GM10248 (cell line): ENCODE data around the gene OSBPL7.

Source experiments
- CTCF ChIA-PET: fragments of 300-600 bp; sonication (Branson Sonifier 250); formaldehyde crosslinking; extraction: SDS; loops from one replicate; lab custom pipeline; 2021; ENCODE audit warnings: antibody characterized with exemption; lab: Yijun Ruan, JAX
- POLR2A ChIA-PET: fragments of 350-650 bp; sonication (Branson Sonifier 250); formaldehyde crosslinking; extraction: SDS; loops from one replicate; lab custom pipeline; 2020; ENCODE audit warnings: antibody characterized with exemption; lab: Yijun Ruan, JAX
- DNase-seq: peaks from one replicate; pipeline ENCODE4 v3.0.0; 2012; ENCODE audit errors: extremely low spot score
- TF ChIP-seq, protein P1 (sequence below): IDR thresholded peaks from 2 replicates; pipeline ENCODE4 v1.5.1; 2012; ENCODE audit warnings: mild to moderate bottlenecking, low read depth; ENCODE audit errors: extremely low read depth, missing control alignments, control extremely low read depth

Gene OSBPL7

GRCh38 chr17:47830396-47831002 is 8.9 kb upstream of the OSBPL7 start:
- ChIA-PET CTCF (interaction anchor here (0.9 to 5.8 kb wide), 6 partner anchors 8 to 140 kb away, joined by 3 to 49 read pairs (median 4); partner anchors contain the start of genes CDK5RAP3, SCRN2 and SP2), POLR2A (no interaction called here)
- TF ChIP-seq, protein P1, sequence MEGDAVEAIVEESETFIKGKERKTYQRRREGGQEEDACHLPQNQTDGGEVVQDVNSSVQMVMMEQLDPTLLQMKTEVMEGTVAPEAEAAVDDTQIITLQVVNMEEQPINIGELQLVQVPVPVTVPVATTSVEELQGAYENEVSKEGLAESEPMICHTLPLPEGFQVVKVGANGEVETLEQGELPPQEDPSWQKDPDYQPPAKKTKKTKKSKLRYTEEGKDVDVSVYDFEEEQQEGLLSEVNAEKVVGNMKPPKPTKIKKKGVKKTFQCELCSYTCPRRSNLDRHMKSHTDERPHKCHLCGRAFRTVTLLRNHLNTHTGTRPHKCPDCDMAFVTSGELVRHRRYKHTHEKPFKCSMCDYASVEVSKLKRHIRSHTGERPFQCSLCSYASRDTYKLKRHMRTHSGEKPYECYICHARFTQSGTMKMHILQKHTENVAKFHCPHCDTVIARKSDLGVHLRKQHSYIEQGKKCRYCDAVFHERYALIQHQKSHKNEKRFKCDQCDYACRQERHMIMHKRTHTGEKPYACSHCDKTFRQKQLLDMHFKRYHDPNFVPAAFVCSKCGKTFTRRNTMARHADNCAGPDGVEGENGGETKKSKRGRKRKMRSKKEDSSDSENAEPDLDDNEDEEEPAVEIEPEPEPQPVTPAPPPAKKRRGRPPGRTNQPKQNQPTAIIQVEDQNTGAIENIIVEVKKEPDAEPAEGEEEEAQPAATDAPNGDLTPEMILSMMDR: no peak
- no peak for DNase-seq

GRCh38 chr17:47829870-47830269 is 8.3 kb upstream of the OSBPL7 start:
- ChIA-PET CTCF (interaction anchor here (1.9 to 5.8 kb wide), 2 partner anchors 13 to 60 kb away, joined by 5 to 49 read pairs; partner anchors contain the start of gene SCRN2), POLR2A (no interaction called here)
- TF ChIP-seq, protein P1: no peak
- DNase-seq: no peak

GRCh38 chr17:47823519-47823918 is 1.9 kb upstream of the OSBPL7 start:
- no peak for DNase-seq
- POLR2A ChIA-PET: no interaction called here
- CTCF ChIA-PET: interaction anchor here (1.5 to 2.9 kb wide), 2 partner anchors 17 to 106 kb away, joined by 3 to 20 read pairs; partner anchors contain the start of gene SCRN2
- TF ChIP-seq, protein P1: no peak

- no peak for DNase-seq
- ChIA-PET POLR2A (no interaction called here), CTCF (interaction anchor here (0.8 to 2.9 kb wide), 7 partner anchors 8 to 160 kb away, joined by 3 to 20 read pairs (median 5); partner anchors contain the start of gene SCRN2)
- TF ChIP-seq, protein P1: no peak
Observed at GRCh38 chr17:47822785-47823184, 1.2 kb upstream of the OSBPL7 start.

- POLR2A ChIA-PET: no interaction called here
Observed at GRCh38 chr17:47821031-47821423, 567 bp downstream of the OSBPL7 start.

DNA sequence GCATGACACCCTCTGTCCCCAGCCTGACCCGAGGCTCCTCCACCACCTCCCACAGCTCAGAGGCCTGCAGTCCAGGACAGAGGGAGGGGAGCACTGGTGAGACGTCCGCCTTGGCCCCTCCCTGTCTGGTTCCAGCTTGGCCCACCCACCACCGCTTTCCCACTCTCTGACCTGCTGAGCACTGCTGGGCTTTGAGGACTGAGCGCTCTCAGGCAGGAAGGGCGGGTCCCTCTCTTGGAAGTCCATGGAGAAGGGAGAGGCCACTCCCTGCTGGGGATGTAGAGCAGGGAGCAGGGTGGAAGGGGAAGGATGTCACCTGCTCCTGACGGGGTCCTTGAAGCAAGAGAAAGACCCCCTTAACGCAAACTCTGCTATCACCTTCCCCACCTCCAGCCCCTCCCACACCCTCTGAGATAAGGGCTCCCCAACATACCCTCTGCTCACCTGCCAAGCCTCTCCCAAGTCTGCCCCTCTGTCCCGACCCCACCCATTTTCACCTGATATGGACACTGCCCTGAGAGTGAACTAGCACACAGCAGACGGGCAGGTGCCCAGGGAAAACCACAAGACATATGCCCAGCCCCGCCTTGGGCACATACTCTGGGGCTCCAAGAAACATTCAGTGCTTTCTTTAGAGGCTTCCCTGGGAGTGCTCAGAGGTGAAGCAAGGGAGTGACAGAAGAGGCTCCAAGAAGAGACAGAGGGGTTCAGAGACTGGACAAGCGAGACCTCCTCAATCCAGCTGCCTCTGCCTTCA is 1.4 kb downstream of the OSBPL7 start:
- ChIA-PET CTCF (interaction anchor here (2.1 kb wide), 1 partner anchor 69 kb away, joined by 5 read pairs; no protein-coding TSS in a partner anchor), POLR2A (interaction anchor here (0.6 kb wide), 1 partner anchor 593 kb away, joined by 4 read pairs; no protein-coding TSS in a partner anchor)
- TF ChIP-seq, protein P1: no peak
- no peak for DNase-seq

More at GRCh38 chr17:47821031-47821423, 567 bp downstream of the OSBPL7 start:
- DNase-seq: no peak
- CTCF ChIA-PET: interaction anchor here (0.8 to 2.9 kb wide), 6 partner anchors 19 to 158 kb away, joined by 3 to 20 read pairs (median 4); partner anchors contain the start of genes CDK5RAP3 and SCRN2
- TF ChIP-seq, protein P1: no peak
